Activated T-helper 17 cell treated with anti-CD3 and anti-CD28 coated beads, Interleukin-2, amount 50 U/mL, for 72 hours (primary cell): ENCODE measurements around the gene ISCA1. TPM values are rescaled to one million over a fixed set of nuclear protein-coding genes. Genes with fewer than 3 reads are reported as not detected.

Experiments
- ATAC-seq: fragments of 150-1000 bp; cut with Tn5 transposase; replicated peaks from 2 replicates; pipeline ENCODE4 v1.10.0; 2021; ENCODE audit warnings: mild to moderate bottlenecking, moderate library complexity
- H3K27ac Mint-ChIP-seq: one replicate; pipeline ENCODE4 v1.8.0; 2022; ENCODE audit warnings: mixed read lengths
- H3K27me3 Mint-ChIP-seq: one replicate; pipeline ENCODE4 v1.8.0; 2022; ENCODE audit warnings: mixed read lengths
- H3K36me3 Mint-ChIP-seq: one replicate; pipeline ENCODE4 v1.8.0; 2022; ENCODE audit warnings: low read depth, mild to moderate bottlenecking, mixed read lengths
- H3K4me1 Mint-ChIP-seq: one replicate; pipeline ENCODE4 v1.8.0; 2022; ENCODE audit warnings: mixed read lengths
- H3K4me3 Mint-ChIP-seq: one replicate; pipeline ENCODE4 v1.8.0; 2022; ENCODE audit warnings: mild to moderate bottlenecking, mixed read lengths
- H3K9me3 Mint-ChIP-seq: one replicate; pipeline ENCODE4 v1.8.0; 2022; ENCODE audit warnings: mixed read lengths
- total RNA-seq, 2 donors: library from RNA; stranded (reverse); gene quantifications; one replicate each; pipeline ENCODE4 v1.2.3, GENCODE V29; 2022

ISCA1 gene
- total RNA-seq, 2 donors from 2014 or later: 33.2 to 34.6 TPM

- Mint-ChIP-seq H3K4me3 (no peak overlapping the region), H3K27ac (no peak overlapping the region), H3K4me1 (peaks cover 17% of the 10 kb centered on the region), H3K36me3 (peaks cover 80% of the 10 kb centered on the region), H3K9me3 (no peaks in the 10 kb centered on the region), H3K27me3 (no peaks in the 10 kb centered on the region)
- no peak for ATAC-seq
Observed at GRCh38 chr9:86274821-86275643, 7.3 kb downstream of the ISCA1 start.

- Mint-ChIP-seq H3K27ac (no peak overlapping the region), H3K27me3 (no peaks in the 10 kb centered on the region), H3K4me1 (peaks cover 4% of the 10 kb centered on the region), H3K4me3 (no peak overlapping the region), H3K9me3 (no peaks in the 10 kb centered on the region), H3K36me3 (peaks cover 73% of the 10 kb centered on the region)
- ATAC-seq: no peak
Observed at GRCh38 chr9:86272221-86272620, 10.1 kb downstream of the ISCA1 start.

DNA sequence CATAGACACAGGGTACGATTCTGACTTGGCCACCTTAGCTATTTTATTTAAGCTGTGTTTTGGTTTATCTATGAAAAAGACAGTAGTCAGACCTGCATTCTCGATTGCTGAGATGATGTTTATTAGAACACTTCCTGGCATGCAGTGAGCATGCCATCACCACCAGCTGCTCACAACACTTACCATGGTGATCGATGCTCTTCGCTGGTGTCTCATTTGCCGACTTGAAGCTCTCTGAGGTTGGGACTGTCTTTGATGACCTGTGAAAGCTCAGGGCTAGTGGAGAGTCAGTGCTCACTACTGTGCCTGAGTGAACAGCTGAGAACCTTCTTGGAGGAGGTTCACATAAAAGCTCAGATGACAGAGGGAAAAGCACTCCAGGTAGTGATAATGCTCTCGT is 18.5 kb downstream of the ISCA1 start:
- Mint-ChIP-seq H3K4me1 (no peaks in the 10 kb centered on the region), H3K4me3 (no peak overlapping the region)

DNA sequence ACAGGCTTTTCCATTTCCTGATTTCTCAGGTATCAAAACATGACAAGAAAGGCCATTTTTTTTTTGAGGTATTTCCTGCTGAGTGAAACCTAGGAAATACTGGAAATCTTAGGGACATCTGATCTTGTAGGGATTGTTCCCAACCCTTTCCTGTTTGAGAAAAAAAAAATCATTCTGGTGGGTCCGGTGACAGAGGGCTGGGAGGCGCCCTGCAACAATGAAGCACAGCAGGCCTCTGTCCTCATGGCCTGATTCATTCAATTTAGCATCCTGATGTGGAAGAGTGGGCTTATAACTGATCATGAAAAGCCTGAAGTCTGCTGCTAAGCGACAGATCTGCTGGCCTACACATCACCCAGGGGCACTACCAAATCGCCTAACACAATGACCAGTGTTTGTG is 19.8 kb downstream of the ISCA1 start:
- ATAC-seq: no peak
- Mint-ChIP-seq H3K9me3 (no peaks in the 10 kb centered on the region), H3K36me3 (peaks cover 64% of the 10 kb centered on the region), H3K4me3 (no peak overlapping the region), H3K27me3 (no peaks in the 10 kb centered on the region), H3K4me1 (no peaks in the 10 kb centered on the region), H3K27ac (no peak overlapping the region)

More for the DNA sequence above, 18.5 kb downstream of the ISCA1 start:
- H3K27me3 Mint-ChIP-seq: no peaks in the 10 kb centered on the region
- H3K9me3 Mint-ChIP-seq: no peaks in the 10 kb centered on the region
- no peak overlapping the region for H3K27ac Mint-ChIP-seq
- ATAC-seq: no peak
- H3K36me3 Mint-ChIP-seq: peaks cover 71% of the 10 kb centered on the region

GRCh38 chr9:86259557-86259956 is 22.8 kb downstream of the ISCA1 start, which contains the start of gene C9orf153:
Gene C9orf153 (minus strand): TSS chr9:86259657. CDS start chr9:86229603, 30,054 bp downstream.
- H3K36me3 Mint-ChIP-seq: peaks cover 42% of the 10 kb centered on the region
- no peaks in the 10 kb centered on the region for H3K27me3 Mint-ChIP-seq
- no peaks in the 10 kb centered on the region for H3K4me1 Mint-ChIP-seq
- H3K4me3 Mint-ChIP-seq: no peak within 1 kb of the TSS
- no peaks in the 10 kb centered on the region for H3K9me3 Mint-ChIP-seq
- no peak for ATAC-seq
- H3K27ac Mint-ChIP-seq: no peak within 1 kb of the TSS

- Mint-ChIP-seq H3K27ac (no peak overlapping the region), H3K4me3 (no peak overlapping the region), H3K4me1 (no peaks in the 10 kb centered on the region), H3K27me3 (peaks cover 3% of the 10 kb centered on the region), H3K9me3 (no peaks in the 10 kb centered on the region), H3K36me3 (peaks cover 20% of the 10 kb centered on the region)
- ATAC-seq: no peak
Observed at GRCh38 chr9:86257391-86257790, 24.9 kb downstream of the ISCA1 start.

DNA sequence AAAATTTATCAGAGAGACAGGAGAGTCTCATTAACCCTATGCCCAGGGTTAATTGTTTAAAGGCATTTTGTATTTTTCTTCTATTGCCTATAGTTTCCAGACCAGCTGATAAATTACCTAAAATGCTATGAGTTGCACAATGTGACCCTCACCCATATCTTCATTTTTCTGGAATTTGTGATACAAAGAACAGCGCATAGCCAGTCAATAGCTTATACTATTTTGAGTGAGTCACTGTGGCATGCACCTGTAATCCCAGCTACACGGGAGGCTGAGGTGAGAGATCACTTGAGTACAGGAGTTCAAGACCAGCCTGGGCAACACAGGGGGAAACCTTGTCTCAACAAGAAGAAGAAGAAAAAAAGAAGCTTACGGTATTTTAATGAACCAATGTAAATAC is 25.7 kb downstream of the ISCA1 start:
- Mint-ChIP-seq H3K36me3 (peaks cover 14% of the 10 kb centered on the region), H3K4me1 (no peaks in the 10 kb centered on the region), H3K27me3 (peaks cover 3% of the 10 kb centered on the region), H3K9me3 (no peaks in the 10 kb centered on the region), H3K27ac (no peak overlapping the region), H3K4me3 (no peak overlapping the region)
- no peak for ATAC-seq

DNA sequence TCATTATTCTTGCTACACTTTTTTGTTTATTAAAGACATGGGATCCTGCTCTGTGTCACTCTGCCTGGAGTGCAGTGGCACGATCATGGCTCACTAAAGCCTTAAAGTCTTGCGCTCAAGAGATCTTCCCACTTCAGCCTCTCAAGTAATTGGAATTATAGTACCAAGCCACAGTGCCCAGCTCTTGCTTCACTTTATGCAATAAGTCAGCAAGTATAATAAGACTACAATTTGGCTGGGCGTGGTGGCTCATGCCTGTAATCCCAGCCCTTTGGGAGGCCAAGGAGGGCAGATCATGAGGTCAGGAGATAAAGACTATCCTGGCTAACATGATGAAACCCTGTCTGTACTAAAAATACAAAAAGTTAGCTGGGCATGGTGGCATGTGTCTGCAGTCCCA is 28.8 kb downstream of the ISCA1 start:
- ATAC-seq: no peak
- Mint-ChIP-seq H3K9me3 (no peaks in the 10 kb centered on the region), H3K4me3 (no peak overlapping the region), H3K36me3 (no peaks in the 10 kb centered on the region), H3K27ac (no peak overlapping the region), H3K4me1 (no peaks in the 10 kb centered on the region), H3K27me3 (peaks cover 11% of the 10 kb centered on the region)

- ATAC-seq: no peak
- H3K9me3 Mint-ChIP-seq: no peaks in the 10 kb centered on the region
- H3K36me3 Mint-ChIP-seq: no peaks in the 10 kb centered on the region
- H3K27me3 Mint-ChIP-seq: peaks cover 11% of the 10 kb centered on the region
- H3K4me1 Mint-ChIP-seq: no peaks in the 10 kb centered on the region
- no peak overlapping the region for H3K4me3 Mint-ChIP-seq
- H3K27ac Mint-ChIP-seq: no peak overlapping the region
Observed at GRCh38 chr9:86252870-86253269, 29.5 kb downstream of the ISCA1 start.

DNA sequence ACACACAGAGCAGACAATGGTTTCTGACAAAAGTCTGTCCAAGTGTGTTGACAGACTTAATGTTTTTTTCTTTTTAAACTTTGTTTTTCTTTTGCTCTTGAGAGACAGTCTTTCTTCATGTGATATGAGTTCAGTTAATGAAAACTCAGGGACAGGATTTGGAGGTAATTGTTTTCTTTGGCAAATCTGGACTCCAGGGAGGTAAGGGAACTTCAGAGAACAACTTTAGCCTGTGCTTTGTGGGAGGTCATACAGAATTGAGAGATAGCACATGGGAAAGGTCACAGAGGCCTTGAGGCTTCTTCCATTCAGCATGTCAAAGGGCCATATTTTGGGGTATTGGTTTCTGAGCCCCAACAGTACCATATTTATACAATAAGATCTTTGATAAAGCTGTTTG is 32.2 kb downstream of the ISCA1 start:
- no peaks in the 10 kb centered on the region for H3K9me3 Mint-ChIP-seq
- no peak overlapping the region for H3K27ac Mint-ChIP-seq
- H3K4me1 Mint-ChIP-seq: peaks cover 3% of the 10 kb centered on the region
- H3K4me3 Mint-ChIP-seq: no peak overlapping the region
- no peak for ATAC-seq
- H3K36me3 Mint-ChIP-seq: no peaks in the 10 kb centered on the region
- H3K27me3 Mint-ChIP-seq: peaks cover 15% of the 10 kb centered on the region

DNA sequence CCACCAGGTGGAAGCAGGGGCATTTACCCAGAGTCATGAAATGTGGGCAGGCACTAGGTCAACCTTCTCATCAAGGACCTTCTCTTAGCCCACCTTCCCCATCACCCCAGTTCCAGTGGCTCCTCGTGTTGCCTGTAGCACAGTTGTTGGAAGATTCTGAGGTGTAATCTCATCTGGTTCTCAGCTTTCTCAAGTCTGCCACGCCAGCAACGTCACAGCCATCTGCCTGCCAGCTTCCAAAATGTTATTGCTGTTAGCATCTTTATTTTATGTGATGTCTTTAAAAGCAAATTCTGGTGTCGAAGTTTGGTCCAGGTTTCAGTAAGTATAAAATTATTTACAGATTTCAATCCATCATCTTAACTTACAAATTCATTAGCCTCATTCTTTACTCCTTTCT is 33.6 kb downstream of the ISCA1 start:
- peaks cover 3% of the 10 kb centered on the region for H3K4me1 Mint-ChIP-seq
- no peak overlapping the region for H3K27ac Mint-ChIP-seq
- H3K27me3 Mint-ChIP-seq: peaks cover 15% of the 10 kb centered on the region
- no peak overlapping the region for H3K4me3 Mint-ChIP-seq
- H3K36me3 Mint-ChIP-seq: no peaks in the 10 kb centered on the region
- ATAC-seq: no peak
- H3K9me3 Mint-ChIP-seq: no peaks in the 10 kb centered on the region

DNA sequence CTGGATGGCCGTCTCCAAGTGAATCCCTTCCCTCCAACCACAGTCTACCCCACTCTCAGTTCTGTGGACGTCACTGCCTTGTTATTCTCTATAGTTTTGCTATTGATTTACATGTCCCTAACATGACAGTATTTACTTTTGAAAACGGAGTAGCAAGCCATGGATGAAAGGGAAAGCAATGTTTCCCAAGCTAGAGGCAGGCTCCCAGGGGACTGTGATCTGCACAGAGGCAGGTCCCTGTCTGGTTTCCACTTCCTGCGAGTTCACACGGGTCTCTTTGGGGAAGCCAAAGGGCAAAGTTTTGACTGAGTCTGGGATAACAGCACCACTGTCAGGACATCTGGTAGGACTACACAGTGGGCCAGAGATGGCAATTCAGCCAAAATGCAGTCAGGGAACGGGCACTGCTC is 35.6 kb downstream of the ISCA1 start:
- peaks cover 12% of the 10 kb centered on the region for H3K27me3 Mint-ChIP-seq
- no peak overlapping the region for H3K27ac Mint-ChIP-seq
- H3K4me1 Mint-ChIP-seq: peaks cover 3% of the 10 kb centered on the region
- ATAC-seq: no peak
- H3K9me3 Mint-ChIP-seq: no peaks in the 10 kb centered on the region
- H3K4me3 Mint-ChIP-seq: no peak overlapping the region
- H3K36me3 Mint-ChIP-seq: no peaks in the 10 kb centered on the region

DNA sequence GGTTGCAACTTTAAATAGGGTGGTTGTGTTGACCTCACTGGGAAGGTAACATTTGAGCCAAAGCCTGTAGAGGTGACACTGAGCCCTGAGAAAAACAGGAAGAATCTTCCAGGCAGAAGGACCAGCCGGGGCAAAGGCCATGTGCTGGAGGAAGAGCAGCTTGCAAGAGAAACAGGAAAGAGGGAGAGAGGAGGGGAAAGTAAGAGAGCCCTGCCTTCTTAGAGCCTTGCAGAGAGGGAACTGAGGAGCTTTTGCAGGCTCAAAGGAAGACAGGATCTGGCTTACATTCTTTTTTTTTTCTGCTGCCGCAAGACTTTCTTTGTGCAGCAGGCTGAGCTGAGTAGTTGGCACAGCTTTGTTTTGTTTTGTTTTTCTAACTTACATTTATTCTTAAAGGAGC is 40.3 kb downstream of the ISCA1 start:
- Mint-ChIP-seq H3K4me3 (no peak overlapping the region), H3K36me3 (no peaks in the 10 kb centered on the region), H3K27ac (no peak overlapping the region), H3K9me3 (no peaks in the 10 kb centered on the region), H3K4me1 (peaks cover under 1% of the 10 kb centered on the region), H3K27me3 (peaks cover 1% of the 10 kb centered on the region)
- ATAC-seq: no peak

GRCh38 chr9:86241216-86241615 is 41.1 kb downstream of the ISCA1 start:
- Mint-ChIP-seq H3K9me3 (no peaks in the 10 kb centered on the region), H3K36me3 (no peaks in the 10 kb centered on the region), H3K27ac (no peak overlapping the region), H3K4me3 (no peak overlapping the region), H3K27me3 (no peaks in the 10 kb centered on the region), H3K4me1 (no peaks in the 10 kb centered on the region)
- no peak for ATAC-seq

- no peaks in the 10 kb centered on the region for H3K9me3 Mint-ChIP-seq
- H3K27ac Mint-ChIP-seq: no peak overlapping the region
- no peaks in the 10 kb centered on the region for H3K4me1 Mint-ChIP-seq
- H3K36me3 Mint-ChIP-seq: no peaks in the 10 kb centered on the region
- ATAC-seq: no peak
- peaks cover 7% of the 10 kb centered on the region for H3K27me3 Mint-ChIP-seq
- no peak overlapping the region for H3K4me3 Mint-ChIP-seq
Observed at GRCh38 chr9:86238861-86239770, 43.2 kb downstream of the ISCA1 start.
